A549 (cell line): Measurements from ENCODE around the gene TANK.

Experiments used
- BHLHE40 ChIP-seq: IDR thresholded peaks from 2 replicates; pipeline ENCODE4 v1.6.1; 2012; ENCODE audit warnings: low read depth, low read length, inconsistent platforms
- CHD2 ChIP-seq: fragments of 150-350 bp; IDR thresholded peaks from 2 replicates; pipeline ENCODE4 v1.6.1; 2014; ENCODE audit warnings: low read length; ENCODE audit not compliant: partially characterized antibody
- EP300 ChIP-seq, 2 experiments: fragments of >200 bp; sonication (Bioruptor Twin); formaldehyde crosslinking; IDR thresholded peaks; 2 replicates in 1 of 2; 3 replicates in 1 of 2; pipeline ENCODE4 v1.6.1; 2016 to 2017
- ESRRA ChIP-seq: fragments of 150-350 bp; IDR thresholded peaks from 2 replicates; pipeline ENCODE4 v1.6.1; 2014; ENCODE audit warnings: mild to moderate bottlenecking, low read length, borderline replicate concordance
- JUN ChIP-seq, 2 experiments: fragments of >200 bp; sonication (Bioruptor Twin); formaldehyde crosslinking; IDR thresholded peaks; 2 replicates in 1 of 2; 3 replicates in 1 of 2; pipeline ENCODE4 v1.6.1; 2016 to 2017
- MAFK ChIP-seq: fragments of 450-650 bp; IDR thresholded peaks from 2 replicates; pipeline ENCODE4 v1.6.1; 2014; ENCODE audit not compliant: partially characterized antibody
- PHF8 ChIP-seq: fragments of 200-600 bp; sonication (generic); IDR thresholded peaks from 2 replicates; pipeline ENCODE4 v1.6.1; 2016; ENCODE audit warnings: low read depth, mild to moderate bottlenecking, antibody characterized with exemption, moderate library complexity, borderline replicate concordance
- POLR2A ChIP-seq: IDR thresholded peaks from 2 replicates; pipeline ENCODE4 v1.6.1; 2012; ENCODE audit warnings: mild to moderate bottlenecking, low read length
- POLR2AphosphoS2 ChIP-seq: conservative IDR thresholded peaks from 2 replicates; pipeline ENCODE4 v1.6.1; 2012; ENCODE audit warnings: low read length, improper control_type of control experiment, inconsistent platforms
- RAD21 ChIP-seq, 2 experiments: fragments of >200 bp in 1 of 2; sonication (Bioruptor Twin) in 1 of 2; formaldehyde crosslinking in 1 of 2; IDR thresholded peaks in 1 of 2; conservative IDR thresholded peaks in 1 of 2; 2 replicates in 1 of 2; 3 replicates in 1 of 2; pipeline ENCODE4 v1.6.1; 2012 to 2018; ENCODE audit warnings: inconsistent platforms in 1 of 2
- RFX5 ChIP-seq: fragments of 450-650 bp; IDR thresholded peaks from 2 replicates; pipeline ENCODE4 v1.7.1; 2014; ENCODE audit warnings: antibody characterized with exemption, mild to moderate bottlenecking, moderate library complexity
- SREBF2 ChIP-seq: fragments of 450-650 bp; IDR thresholded peaks from 2 replicates; pipeline ENCODE4 v1.6.1; 2014; ENCODE audit warnings: mild to moderate bottlenecking, moderate library complexity
- TF ChIP-seq, protein P1 (sequence below): fragments of >200 bp; sonication (Bioruptor Twin); formaldehyde crosslinking; IDR thresholded peaks from 3 replicates; pipeline ENCODE4 v1.5.1; 2016

DNA sequence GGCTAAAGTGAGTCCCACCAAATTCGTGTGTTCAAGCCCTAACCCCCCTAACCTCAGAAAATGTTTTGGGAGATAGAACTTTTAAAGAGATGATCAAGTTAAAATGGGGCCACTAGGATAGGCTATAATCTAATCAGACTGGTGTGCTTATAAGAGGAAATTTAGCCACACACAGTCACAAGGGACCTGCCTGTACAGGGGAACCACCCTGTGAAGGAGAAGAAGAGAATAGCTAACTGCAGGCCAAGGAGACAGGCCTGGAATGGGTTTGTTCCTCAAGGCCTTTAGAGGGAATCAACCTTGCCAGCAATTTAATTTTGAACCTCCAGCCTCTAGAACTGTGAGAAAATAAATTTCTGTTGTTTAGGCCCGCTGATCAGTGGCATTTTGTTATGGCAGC, 36.0 kb upstream of the TANK start:
- TF ChIP-seq, protein P1, sequence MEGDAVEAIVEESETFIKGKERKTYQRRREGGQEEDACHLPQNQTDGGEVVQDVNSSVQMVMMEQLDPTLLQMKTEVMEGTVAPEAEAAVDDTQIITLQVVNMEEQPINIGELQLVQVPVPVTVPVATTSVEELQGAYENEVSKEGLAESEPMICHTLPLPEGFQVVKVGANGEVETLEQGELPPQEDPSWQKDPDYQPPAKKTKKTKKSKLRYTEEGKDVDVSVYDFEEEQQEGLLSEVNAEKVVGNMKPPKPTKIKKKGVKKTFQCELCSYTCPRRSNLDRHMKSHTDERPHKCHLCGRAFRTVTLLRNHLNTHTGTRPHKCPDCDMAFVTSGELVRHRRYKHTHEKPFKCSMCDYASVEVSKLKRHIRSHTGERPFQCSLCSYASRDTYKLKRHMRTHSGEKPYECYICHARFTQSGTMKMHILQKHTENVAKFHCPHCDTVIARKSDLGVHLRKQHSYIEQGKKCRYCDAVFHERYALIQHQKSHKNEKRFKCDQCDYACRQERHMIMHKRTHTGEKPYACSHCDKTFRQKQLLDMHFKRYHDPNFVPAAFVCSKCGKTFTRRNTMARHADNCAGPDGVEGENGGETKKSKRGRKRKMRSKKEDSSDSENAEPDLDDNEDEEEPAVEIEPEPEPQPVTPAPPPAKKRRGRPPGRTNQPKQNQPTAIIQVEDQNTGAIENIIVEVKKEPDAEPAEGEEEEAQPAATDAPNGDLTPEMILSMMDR = no peak
- no peak for TF ChIP-seq RFX5
- TF ChIP-seq MAFK = no peak
- no peak for TF ChIP-seq CHD2
- no peak for TF ChIP-seq SREBF2
- TF ChIP-seq POLR2AphosphoS2 = no peak
- no peak for TF ChIP-seq RAD21 (conservative IDR thresholded peaks at IDR 0.05 in 1 of 2, IDR thresholded peaks at IDR 0.05 in 1 of 2)
- TF ChIP-seq EP300 (IDR thresholded peaks at IDR 0.05) = no peak
- TF ChIP-seq ESRRA = no peak
- TF ChIP-seq PHF8 = no peak
- TF ChIP-seq JUN (IDR thresholded peaks at IDR 0.05) = no peak
- no peak for TF ChIP-seq BHLHE40
- no peak for TF ChIP-seq POLR2A
